K562 (cell line): Measurements from ENCODE around the gene RAB31. TPM values are rescaled to one million over a fixed set of nuclear protein-coding genes. Genes with fewer than 3 reads are reported as not detected.

ENCODE experiments used
- COPS2 ChIP-seq: fragments of 450-650 bp; conservative IDR thresholded peaks from 2 replicates; pipeline ENCODE4 v1.6.1; 2016; ENCODE audit warnings: mild to moderate bottlenecking, moderate library complexity
- ESRRB ChIP-seq: fragments of 250-450 bp; sonication (Bioruptor Pico); IDR thresholded peaks from 2 replicates; pipeline ENCODE4 v1.5.0; 2020; ENCODE audit warnings: mild to moderate bottlenecking, moderate library complexity, borderline replicate concordance
- JUN ChIP-seq, 2 experiments: sonication (generic) in 1 of 2; formaldehyde crosslinking in 1 of 2; IDR thresholded peaks; 2 replicates each; pipeline versions ENCODE4 v1.6.1 to v1.8.0; 2012 to 2022; ENCODE audit warnings: borderline replicate concordance in 2 of 2, mild to moderate bottlenecking in 2 of 2, improper control_type of control experiment in 1 of 2, low read depth in 1 of 2, low read length in 1 of 2, missing genetic modification reagents in 1 of 2
- KLF1 ChIP-seq: fragments of 450-650 bp; IDR thresholded peaks from 2 replicates; pipeline ENCODE4 v1.6.1; 2016; ENCODE audit warnings: missing genetic modification characterization, missing compliant biosample characterization
- MAFF ChIP-seq: IDR thresholded peaks from 2 replicates; pipeline ENCODE4 v1.6.1; 2012; ENCODE audit warnings: low read length, improper control_type of control experiment
- MECOM ChIP-seq: fragments of 250-450 bp; sonication (Bioruptor Pico); IDR thresholded peaks from 2 replicates; pipeline ENCODE4 v1.8.0; 2022; ENCODE audit warnings: inconsistent platforms
- MTA1 ChIP-seq: fragments of 450-650 bp; IDR thresholded peaks from 2 replicates; pipeline ENCODE4 v1.6.1; 2017; ENCODE audit warnings: borderline replicate concordance
- MTA3 ChIP-seq: fragments of 450-650 bp; formaldehyde crosslinking; IDR thresholded peaks from 2 replicates; pipeline ENCODE4 v1.6.1; 2017; ENCODE audit warnings: mild to moderate bottlenecking, borderline replicate concordance
- NCOA4 ChIP-seq: fragments of 450-650 bp; IDR thresholded peaks from 2 replicates; pipeline ENCODE4 v1.6.1; 2018; ENCODE audit warnings: mild to moderate bottlenecking; ENCODE audit not compliant: partially characterized antibody
- NR2C1 ChIP-seq, 2 experiments: fragments of 450-650 bp; IDR thresholded peaks; 2 replicates each; pipeline ENCODE4 v1.6.1; 2017; ENCODE audit warnings: mild to moderate bottlenecking in 2 of 2, antibody characterized with exemption in 1 of 2, inconsistent platforms in 1 of 2, missing compliant biosample characterization in 1 of 2, missing genetic modification characterization in 1 of 2
- SP2 ChIP-seq: IDR thresholded peaks from 2 replicates; pipeline ENCODE4 v1.6.1; 2011; ENCODE audit warnings: mild to moderate bottlenecking, low read depth, low read length, moderate library complexity; ENCODE audit not compliant: poor library complexity, severe bottlenecking; ENCODE audit errors: extremely low read depth
- TBP ChIP-seq: optimal IDR thresholded peaks from 2 replicates; pipeline ENCODE3; 2011; ENCODE audit warnings: low read depth, low read length, improper control_type of control experiment
- TRIM24 ChIP-seq, 2 experiments: fragments of 450-650 bp; IDR thresholded peaks; 2 replicates each; pipeline ENCODE4 v1.6.1; 2016
- ZNF133 ChIP-seq: fragments of 250-450 bp; sonication (Bioruptor Pico); IDR thresholded peaks from 2 replicates; pipeline ENCODE4 v1.4.0; 2020; ENCODE audit warnings: mild to moderate bottlenecking
- ZNF217 ChIP-seq: sonication (generic); formaldehyde crosslinking; IDR thresholded peaks from 2 replicates; pipeline ENCODE4 v1.8.0; 2022; ENCODE audit warnings: mild to moderate bottlenecking, missing genetic modification reagents
- ZNF696 ChIP-seq: fragments of 250-450 bp; sonication (Bioruptor Pico); conservative IDR thresholded peaks from 2 replicates; pipeline ENCODE4 v1.4.0; 2020; ENCODE audit warnings: mild to moderate bottlenecking, moderate library complexity
- polyA plus RNA-seq, 8 experiments: library from polyadenylated mRNA; depleted of rRNA in 4 of 8; stranded (reverse) in 5 of 8; unstranded in 3 of 8; fragments of >200 nt; fragmentation: Nextera tagmentation in 2 of 8; fragmentation: Illumina TruSeq in 1 of 8; extraction: Ambion mirVana in 2 of 8; extraction: Trizol in 1 of 8; gene quantifications; 2 replicates each; pipeline versions ENCODE4 v1.2.1 to v1.2.3, GENCODE V29; 2011 to 2014; ENCODE audit warnings: inconsistent platforms in 1 of 8, missing spikeins in 1 of 8
- total RNA-seq, 7 experiments: library from RNA; depleted of rRNA in 6 of 7; stranded (reverse); fragments of >200 nt in 6 of 7; fragmentation: Illumina TruSeq in 2 of 7; extraction: Trizol in 2 of 7; gene quantifications; 2 replicates each; pipeline versions ENCODE4 v1.2.1 to v1.2.3, GENCODE V29; 2011 to 2021; ENCODE audit warnings: low replicate concordance in 1 of 7
- TF ChIP-seq, protein P1 (sequence below): fragments of 450-650 bp; formaldehyde crosslinking; IDR thresholded peaks from 2 replicates; pipeline ENCODE4 v1.4.0; 2020; ENCODE audit warnings: mild to moderate bottlenecking
- TF ChIP-seq, protein P2 (sequence below): sonication (generic); formaldehyde crosslinking; IDR thresholded peaks from 2 replicates; pipeline ENCODE4 v1.8.1; 2023; ENCODE audit warnings: mild to moderate bottlenecking, missing genetic modification reagents
- TF ChIP-seq, protein P3 (sequence below): fragments of 200-800 bp; sonication (Bioruptor generic); IDR thresholded peaks from 2 replicates; pipeline ENCODE4 v1.6.1; 2016; ENCODE audit warnings: missing genetic modification characterization, missing compliant biosample characterization
- TF ChIP-seq, protein P4 (sequence below): sonication (generic); formaldehyde crosslinking; IDR thresholded peaks from 2 replicates; pipeline ENCODE4 v1.9.0; 2022; ENCODE audit warnings: mild to moderate bottlenecking, missing genetic modification reagents

Gene RAB31
- total and polyA plus RNA-seq, 9 of the 15 experiments (the other 6 are each of a cell fraction or from before 2014, with no cell fraction given), result 20.7 to 70.4 (median 41.3) TPM

DNA sequence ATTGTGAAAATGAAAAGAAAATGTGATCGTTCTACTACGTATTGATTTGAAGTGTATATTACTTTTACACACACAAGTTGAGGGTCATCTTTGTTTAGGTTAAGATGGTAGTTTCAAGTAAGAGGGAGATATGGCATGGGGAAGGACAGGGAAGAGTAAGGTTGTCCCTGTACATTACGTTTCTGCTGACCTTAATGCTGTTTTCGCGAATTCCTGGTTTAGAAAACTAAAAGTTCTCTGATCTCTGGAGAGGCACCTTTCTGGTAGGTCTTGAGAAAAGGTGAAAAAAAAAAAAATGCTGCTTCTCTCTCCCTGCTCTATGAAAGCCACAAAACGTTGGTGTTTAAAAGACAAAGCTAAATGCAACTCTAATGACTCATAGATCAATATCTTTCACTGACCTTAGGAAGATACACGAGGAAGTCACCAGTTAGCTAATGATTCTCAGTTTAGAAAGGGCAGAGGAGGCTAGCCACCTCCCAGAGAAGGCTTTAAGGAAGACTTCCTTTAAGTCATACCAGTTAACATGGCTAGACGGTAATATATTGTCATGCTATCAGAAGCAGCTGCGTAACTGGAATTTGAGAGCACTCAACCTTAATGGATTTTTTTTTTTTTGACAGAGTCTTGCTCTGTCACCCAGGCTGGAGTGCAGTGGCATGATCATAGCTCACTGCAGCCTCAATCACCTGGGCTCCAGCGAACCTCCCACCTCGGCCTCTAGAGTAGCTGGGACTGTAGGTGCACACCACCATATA is 190.9 kb downstream of the RAB31 start (continued):
- TF ChIP-seq, protein P1, sequence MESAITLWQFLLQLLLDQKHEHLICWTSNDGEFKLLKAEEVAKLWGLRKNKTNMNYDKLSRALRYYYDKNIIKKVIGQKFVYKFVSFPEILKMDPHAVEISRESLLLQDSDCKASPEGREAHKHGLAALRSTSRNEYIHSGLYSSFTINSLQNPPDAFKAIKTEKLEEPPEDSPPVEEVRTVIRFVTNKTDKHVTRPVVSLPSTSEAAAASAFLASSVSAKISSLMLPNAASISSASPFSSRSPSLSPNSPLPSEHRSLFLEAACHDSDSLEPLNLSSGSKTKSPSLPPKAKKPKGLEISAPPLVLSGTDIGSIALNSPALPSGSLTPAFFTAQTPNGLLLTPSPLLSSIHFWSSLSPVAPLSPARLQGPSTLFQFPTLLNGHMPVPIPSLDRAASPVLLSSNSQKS (CRISPR knock-in tag), result no peak
- no peak for TF ChIP-seq SP2
- TF ChIP-seq ZNF696 (CRISPR knock-in tag), result no peak
- no peak for TF ChIP-seq ZNF133 (CRISPR knock-in tag)
- peak; percentile 12 to 80; a peak in 3 of 4 replicates for TF ChIP-seq TRIM24 (IDR thresholded peaks at IDR 0.05)
- TF ChIP-seq, protein P2, sequence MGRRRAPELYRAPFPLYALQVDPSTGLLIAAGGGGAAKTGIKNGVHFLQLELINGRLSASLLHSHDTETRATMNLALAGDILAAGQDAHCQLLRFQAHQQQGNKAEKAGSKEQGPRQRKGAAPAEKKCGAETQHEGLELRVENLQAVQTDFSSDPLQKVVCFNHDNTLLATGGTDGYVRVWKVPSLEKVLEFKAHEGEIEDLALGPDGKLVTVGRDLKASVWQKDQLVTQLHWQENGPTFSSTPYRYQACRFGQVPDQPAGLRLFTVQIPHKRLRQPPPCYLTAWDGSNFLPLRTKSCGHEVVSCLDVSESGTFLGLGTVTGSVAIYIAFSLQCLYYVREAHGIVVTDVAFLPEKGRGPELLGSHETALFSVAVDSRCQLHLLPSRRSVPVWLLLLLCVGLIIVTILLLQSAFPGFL (CRISPR knock-in tag), result no peak
- TF ChIP-seq ZNF217, result no peak
- peak; percentile 81 for TF ChIP-seq TBP
- TF ChIP-seq JUN (IDR thresholded peaks at IDR 0.05; ENCODE audit: borderline replicate concordance, low read depth, low read length), result peak; percentile 99
- TF ChIP-seq JUN (CRISPR knock-in tag; IDR thresholded peaks at IDR 0.05; ENCODE audit: borderline replicate concordance), result no peak
- TF ChIP-seq, protein P3, sequence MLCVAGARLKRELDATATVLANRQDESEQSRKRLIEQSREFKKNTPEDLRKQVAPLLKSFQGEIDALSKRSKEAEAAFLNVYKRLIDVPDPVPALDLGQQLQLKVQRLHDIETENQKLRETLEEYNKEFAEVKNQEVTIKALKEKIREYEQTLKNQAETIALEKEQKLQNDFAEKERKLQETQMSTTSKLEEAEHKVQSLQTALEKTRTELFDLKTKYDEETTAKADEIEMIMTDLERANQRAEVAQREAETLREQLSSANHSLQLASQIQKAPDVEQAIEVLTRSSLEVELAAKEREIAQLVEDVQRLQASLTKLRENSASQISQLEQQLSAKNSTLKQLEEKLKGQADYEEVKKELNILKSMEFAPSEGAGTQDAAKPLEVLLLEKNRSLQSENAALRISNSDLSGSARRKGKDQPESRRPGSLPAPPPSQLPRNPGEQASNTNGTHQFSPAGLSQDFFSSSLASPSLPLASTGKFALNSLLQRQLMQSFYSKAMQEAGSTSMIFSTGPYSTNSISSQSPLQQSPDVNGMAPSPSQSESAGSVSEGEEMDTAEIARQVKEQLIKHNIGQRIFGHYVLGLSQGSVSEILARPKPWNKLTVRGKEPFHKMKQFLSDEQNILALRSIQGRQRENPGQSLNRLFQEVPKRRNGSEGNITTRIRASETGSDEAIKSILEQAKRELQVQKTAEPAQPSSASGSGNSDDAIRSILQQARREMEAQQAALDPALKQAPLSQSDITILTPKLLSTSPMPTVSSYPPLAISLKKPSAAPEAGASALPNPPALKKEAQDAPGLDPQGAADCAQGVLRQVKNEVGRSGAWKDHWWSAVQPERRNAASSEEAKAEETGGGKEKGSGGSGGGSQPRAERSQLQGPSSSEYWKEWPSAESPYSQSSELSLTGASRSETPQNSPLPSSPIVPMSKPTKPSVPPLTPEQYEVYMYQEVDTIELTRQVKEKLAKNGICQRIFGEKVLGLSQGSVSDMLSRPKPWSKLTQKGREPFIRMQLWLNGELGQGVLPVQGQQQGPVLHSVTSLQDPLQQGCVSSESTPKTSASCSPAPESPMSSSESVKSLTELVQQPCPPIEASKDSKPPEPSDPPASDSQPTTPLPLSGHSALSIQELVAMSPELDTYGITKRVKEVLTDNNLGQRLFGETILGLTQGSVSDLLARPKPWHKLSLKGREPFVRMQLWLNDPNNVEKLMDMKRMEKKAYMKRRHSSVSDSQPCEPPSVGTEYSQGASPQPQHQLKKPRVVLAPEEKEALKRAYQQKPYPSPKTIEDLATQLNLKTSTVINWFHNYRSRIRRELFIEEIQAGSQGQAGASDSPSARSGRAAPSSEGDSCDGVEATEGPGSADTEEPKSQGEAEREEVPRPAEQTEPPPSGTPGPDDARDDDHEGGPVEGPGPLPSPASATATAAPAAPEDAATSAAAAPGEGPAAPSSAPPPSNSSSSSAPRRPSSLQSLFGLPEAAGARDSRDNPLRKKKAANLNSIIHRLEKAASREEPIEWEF (CRISPR knock-in tag), result peak; percentile 74
- peak; percentile 92 for TF ChIP-seq MTA1
- TF ChIP-seq ESRRB, result no peak
- peak; percentile 34; the same call in 1 of the 2 replicates for TF ChIP-seq MAFF
- no peak for TF ChIP-seq COPS2
- no peak for TF ChIP-seq KLF1 (tag)
- TF ChIP-seq, protein P4, sequence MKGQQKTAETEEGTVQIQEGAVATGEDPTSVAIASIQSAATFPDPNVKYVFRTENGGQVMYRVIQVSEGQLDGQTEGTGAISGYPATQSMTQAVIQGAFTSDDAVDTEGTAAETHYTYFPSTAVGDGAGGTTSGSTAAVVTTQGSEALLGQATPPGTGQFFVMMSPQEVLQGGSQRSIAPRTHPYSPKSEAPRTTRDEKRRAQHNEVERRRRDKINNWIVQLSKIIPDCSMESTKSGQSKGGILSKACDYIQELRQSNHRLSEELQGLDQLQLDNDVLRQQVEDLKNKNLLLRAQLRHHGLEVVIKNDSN (CRISPR knock-in tag), result no peak
- TF ChIP-seq MTA3, result peak; percentile 64; the same call in 1 of the 2 replicates
- no peak for TF ChIP-seq NCOA4
- peak; percentile 65 for TF ChIP-seq NR2C1 (IDR thresholded peaks at IDR 0.05)
- peak; percentile 87 for TF ChIP-seq NR2C1 (tag; IDR thresholded peaks at IDR 0.05)
- TF ChIP-seq MECOM (CRISPR knock-in tag), result no peak
